B cell (primary cell): Measurements from ENCODE around the gene LZTR1.

Experiments
- EZH2 ChIP-seq: IDR thresholded peaks from 2 replicates; pipeline ENCODE4 v1.6.1; 2012; ENCODE audit warnings: borderline replicate concordance, low read depth, mild to moderate bottlenecking, moderate library complexity, low read length; ENCODE audit not compliant: insufficient read depth, poor library complexity, severe bottlenecking
- TF ChIP-seq, protein P1 (sequence below): fragments of 200-600 bp; IDR thresholded peaks from one replicate; pipeline ENCODE4 v1.8.0; 2022; ENCODE audit warnings: antibody characterized with exemption, mild to moderate bottlenecking

DNA sequence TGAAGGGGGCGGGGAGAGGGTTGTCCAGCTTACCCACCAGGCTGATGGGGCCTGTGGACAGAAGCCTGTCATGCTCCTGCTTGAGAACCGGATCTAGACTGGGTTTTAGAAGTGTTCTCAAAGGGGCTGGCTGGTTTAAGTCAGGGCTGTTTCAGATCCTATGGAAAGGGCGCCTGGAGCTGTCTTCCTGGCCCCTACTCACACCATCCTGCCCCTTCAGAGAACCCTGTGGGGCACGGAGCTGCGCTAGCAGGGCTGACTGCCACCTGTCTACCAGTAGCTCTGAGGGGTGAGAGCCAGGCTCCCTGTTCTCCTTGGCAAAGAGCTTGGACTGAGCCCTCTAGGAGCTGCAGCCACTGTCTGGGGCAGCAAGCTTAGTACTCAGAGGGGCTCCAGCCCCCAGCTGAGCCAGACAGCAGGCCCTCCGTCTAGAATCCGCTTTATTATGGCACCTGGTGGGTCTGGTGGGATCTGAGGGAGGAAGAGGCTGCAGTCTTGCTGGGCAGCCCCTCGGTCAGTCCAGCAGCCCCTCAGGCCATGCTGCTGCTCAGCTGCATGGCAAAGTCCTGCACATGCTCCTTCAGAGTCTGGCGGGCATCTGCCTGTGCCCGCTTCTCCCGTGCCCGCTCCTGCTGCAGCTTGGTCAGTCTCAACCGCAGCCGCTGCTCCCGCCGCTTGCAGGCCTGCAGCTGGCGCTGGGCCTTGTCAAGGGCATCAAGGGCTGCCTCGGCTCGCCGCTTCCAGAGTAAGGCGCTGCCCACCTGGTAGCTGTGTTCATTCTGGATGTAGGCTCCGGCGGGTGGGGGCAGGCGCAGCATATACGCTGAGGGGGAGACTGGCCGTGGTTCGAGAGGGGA is 17.5 kb downstream of the LZTR1 start:
- no peak for TF ChIP-seq EZH2
- TF ChIP-seq, protein P1, sequence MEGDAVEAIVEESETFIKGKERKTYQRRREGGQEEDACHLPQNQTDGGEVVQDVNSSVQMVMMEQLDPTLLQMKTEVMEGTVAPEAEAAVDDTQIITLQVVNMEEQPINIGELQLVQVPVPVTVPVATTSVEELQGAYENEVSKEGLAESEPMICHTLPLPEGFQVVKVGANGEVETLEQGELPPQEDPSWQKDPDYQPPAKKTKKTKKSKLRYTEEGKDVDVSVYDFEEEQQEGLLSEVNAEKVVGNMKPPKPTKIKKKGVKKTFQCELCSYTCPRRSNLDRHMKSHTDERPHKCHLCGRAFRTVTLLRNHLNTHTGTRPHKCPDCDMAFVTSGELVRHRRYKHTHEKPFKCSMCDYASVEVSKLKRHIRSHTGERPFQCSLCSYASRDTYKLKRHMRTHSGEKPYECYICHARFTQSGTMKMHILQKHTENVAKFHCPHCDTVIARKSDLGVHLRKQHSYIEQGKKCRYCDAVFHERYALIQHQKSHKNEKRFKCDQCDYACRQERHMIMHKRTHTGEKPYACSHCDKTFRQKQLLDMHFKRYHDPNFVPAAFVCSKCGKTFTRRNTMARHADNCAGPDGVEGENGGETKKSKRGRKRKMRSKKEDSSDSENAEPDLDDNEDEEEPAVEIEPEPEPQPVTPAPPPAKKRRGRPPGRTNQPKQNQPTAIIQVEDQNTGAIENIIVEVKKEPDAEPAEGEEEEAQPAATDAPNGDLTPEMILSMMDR: no peak
